ENCODE results near the gene TNFRSF18. TPM values are rescaled to one million over a fixed set of nuclear protein-coding genes. Genes with fewer than 3 reads are reported as not detected.

The TNFRSF18 gene
- polyA plus RNA-seq, 2 donors = 1.9 to 4.3 TPM

DNA sequence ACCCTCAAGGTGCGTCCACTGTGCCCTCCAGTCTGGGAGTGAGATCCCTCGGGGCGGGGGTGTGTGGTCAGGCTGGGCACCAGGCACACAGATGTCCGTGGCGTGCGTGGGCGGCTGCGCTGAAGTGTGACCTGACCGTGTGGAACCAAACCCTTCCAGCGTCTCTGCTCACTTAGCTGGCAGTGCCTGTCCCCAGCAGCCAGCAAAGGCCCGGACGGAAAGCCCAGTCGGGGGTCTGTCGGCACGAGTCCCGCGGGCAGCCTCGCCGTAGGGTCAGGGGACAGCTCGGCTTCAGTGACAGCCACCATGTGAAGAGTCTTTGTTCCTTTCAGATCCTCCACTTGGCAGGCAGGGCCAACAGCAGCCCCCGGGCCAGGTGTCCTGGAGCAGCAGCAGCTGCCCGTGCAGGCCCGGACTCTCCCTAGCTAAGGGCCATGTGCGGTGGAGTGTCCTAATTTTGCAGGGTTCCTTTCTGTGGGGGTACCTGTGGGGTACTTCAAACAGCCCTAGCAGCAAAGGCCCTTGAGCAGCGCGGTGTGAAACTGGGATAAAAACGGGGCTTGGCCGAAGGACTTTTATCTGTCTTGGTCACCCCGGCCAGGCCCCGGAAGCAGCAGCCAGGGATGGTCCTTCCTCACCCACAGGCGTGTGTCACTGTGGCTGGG is 21.2 kb downstream of the TNFRSF18 start:
- Histone ChIP-seq H3K27ac (ENCODE audit: low read depth in 2 of 2, low read length in 1 of 2) (no peak overlapping the region), H3K4me1 (ENCODE audit: control insufficient read depth in 2 of 2, insufficient read depth in 2 of 2, low read length in 1 of 2) (no peaks in the 10 kb centered on the region), H3K9me3 (ENCODE audit: control insufficient read depth in 2 of 2, insufficient read depth in 1 of 2, low read depth in 1 of 2, low read length in 1 of 2) (no peaks in the 10 kb centered on the region), H3K36me3 (ENCODE audit: control insufficient read depth in 2 of 2, insufficient read depth in 2 of 2, low read length in 1 of 2) (no peaks in the 10 kb centered on the region), H3K27me3 (ENCODE audit: control insufficient read depth in 1 of 2, insufficient read depth in 2 of 2, low read length in 2 of 2) (no peaks in the 10 kb centered on the region), H3K4me3 (ENCODE audit: low read depth in 1 of 2, low read length in 2 of 2) (no peak overlapping the region)
- 85 to 90% methylated on average over 31 of the region's 31 CpGs for WGBS, 2 donors

GRCh38 chr1:1183833-1184775 is 22.3 kb downstream of the TNFRSF18 start:
- WGBS, 2 donors = 85 to 88% methylated on average over 32 to 33 of the region's 33 CpGs

GRCh38 chr1:1183221-1183747 is 23.1 kb downstream of the TNFRSF18 start:
- peaks cover 0 to 3% of the 10 kb centered on the region in 2 donors for H3K4me1 ChIP-seq (ENCODE audit: control insufficient read depth in 2 of 2, insufficient read depth in 2 of 2, low read length in 1 of 2)
- no peaks in the 10 kb centered on the region for H3K27me3 ChIP-seq (ENCODE audit: control insufficient read depth in 1 of 2, insufficient read depth in 2 of 2, low read length in 2 of 2)
- H3K36me3 ChIP-seq (ENCODE audit: control insufficient read depth in 2 of 2, insufficient read depth in 2 of 2, low read length in 1 of 2) = peaks cover 0 to 2% of the 10 kb centered on the region in 2 donors
- no peak overlapping the region for H3K4me3 ChIP-seq (ENCODE audit: low read depth in 1 of 2, low read length in 2 of 2)
- H3K27ac ChIP-seq (ENCODE audit: low read depth in 2 of 2, low read length in 1 of 2) = no peak overlapping the region
- WGBS, 2 donors = 79% methylated on average over 21 of the region's 21 CpGs
- no peaks in the 10 kb centered on the region for H3K9me3 ChIP-seq (ENCODE audit: control insufficient read depth in 2 of 2, insufficient read depth in 1 of 2, low read depth in 1 of 2, low read length in 1 of 2)

More at GRCh38 chr1:1183833-1184775, 22.3 kb downstream of the TNFRSF18 start:
- H3K4me3 ChIP-seq (ENCODE audit: low read depth in 1 of 2, low read length in 2 of 2) = no peak overlapping the region
- no peaks in the 10 kb centered on the region for H3K9me3 ChIP-seq (ENCODE audit: control insufficient read depth in 2 of 2, insufficient read depth in 1 of 2, low read depth in 1 of 2, low read length in 1 of 2)
- no peaks in the 10 kb centered on the region for H3K27me3 ChIP-seq (ENCODE audit: control insufficient read depth in 1 of 2, insufficient read depth in 2 of 2, low read length in 2 of 2)
- H3K4me1 ChIP-seq (ENCODE audit: control insufficient read depth in 2 of 2, insufficient read depth in 2 of 2, low read length in 1 of 2) = no peaks in the 10 kb centered on the region
- peaks cover 0 to 2% of the 10 kb centered on the region in 2 donors for H3K36me3 ChIP-seq (ENCODE audit: control insufficient read depth in 2 of 2, insufficient read depth in 2 of 2, low read length in 1 of 2)
- H3K27ac ChIP-seq (ENCODE audit: low read depth in 2 of 2, low read length in 1 of 2) = no peak overlapping the region

DNA sequence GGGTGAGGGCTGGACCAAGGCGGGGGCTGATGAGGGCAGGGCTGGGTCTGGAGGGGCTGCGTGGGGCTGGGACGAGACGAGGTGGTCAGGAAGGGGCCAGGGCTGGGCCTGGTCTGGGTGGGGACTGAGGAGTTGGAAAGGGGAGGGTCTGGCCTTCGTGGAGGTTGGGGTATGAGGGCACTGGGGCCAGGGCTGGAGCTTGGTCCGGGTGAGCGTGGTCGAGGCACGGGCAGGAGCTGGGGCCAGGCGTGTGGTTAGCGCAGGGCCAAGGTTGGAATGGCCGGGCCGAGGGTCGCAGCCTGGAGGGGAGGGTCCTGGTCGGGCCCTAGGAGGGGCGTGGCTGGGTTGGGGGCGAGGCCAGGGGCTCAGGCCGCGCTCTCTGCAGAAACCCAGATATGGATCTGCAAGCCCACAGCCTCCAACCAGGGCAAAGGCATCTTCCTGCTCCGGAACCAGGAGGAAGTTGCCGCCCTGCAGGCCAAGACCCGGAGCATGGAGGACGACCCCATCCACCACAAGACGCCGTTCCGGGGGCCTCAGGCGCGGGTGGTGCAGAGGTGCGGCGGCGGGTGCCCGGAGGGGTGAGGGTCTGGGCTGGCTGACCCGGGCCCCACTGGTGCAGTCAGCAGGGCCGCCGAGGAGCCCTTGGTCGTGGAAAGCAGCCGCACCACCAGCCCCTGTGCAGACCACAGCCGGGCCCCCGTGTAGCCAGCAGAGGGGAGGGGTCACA is 23.7 kb downstream of the TNFRSF18 start:
- peaks cover 0 to 2% of the 10 kb centered on the region in 2 donors for H3K36me3 ChIP-seq (ENCODE audit: control insufficient read depth in 2 of 2, insufficient read depth in 2 of 2, low read length in 1 of 2)
- H3K9me3 ChIP-seq (ENCODE audit: control insufficient read depth in 2 of 2, insufficient read depth in 1 of 2, low read depth in 1 of 2, low read length in 1 of 2) = no peaks in the 10 kb centered on the region
- 67 to 71% methylated on average over 28 to 39 of the region's 39 CpGs for WGBS, 2 donors
- H3K27me3 ChIP-seq (ENCODE audit: control insufficient read depth in 1 of 2, insufficient read depth in 2 of 2, low read length in 2 of 2) = no peaks in the 10 kb centered on the region
- H3K4me1 ChIP-seq (ENCODE audit: control insufficient read depth in 2 of 2, insufficient read depth in 2 of 2, low read length in 1 of 2) = peaks cover 0 to 3% of the 10 kb centered on the region in 2 donors
- H3K4me3 ChIP-seq (ENCODE audit: low read depth in 1 of 2, low read length in 2 of 2) = no peak overlapping the region
- H3K27ac ChIP-seq (ENCODE audit: low read depth in 2 of 2, low read length in 1 of 2) = no peak overlapping the region

- H3K9me3 ChIP-seq (ENCODE audit: control insufficient read depth in 2 of 2, insufficient read depth in 1 of 2, low read depth in 1 of 2, low read length in 1 of 2) = no peaks in the 10 kb centered on the region
- no peaks in the 10 kb centered on the region for H3K27me3 ChIP-seq (ENCODE audit: control insufficient read depth in 1 of 2, insufficient read depth in 2 of 2, low read length in 2 of 2)
- no peak overlapping the region for H3K4me3 ChIP-seq (ENCODE audit: low read depth in 1 of 2, low read length in 2 of 2)
- no peak overlapping the region for H3K27ac ChIP-seq (ENCODE audit: low read depth in 2 of 2, low read length in 1 of 2)
- H3K4me1 ChIP-seq (ENCODE audit: control insufficient read depth in 2 of 2, insufficient read depth in 2 of 2, low read length in 1 of 2) = peaks cover 0 to 3% of the 10 kb centered on the region in 2 donors
- H3K36me3 ChIP-seq (ENCODE audit: control insufficient read depth in 2 of 2, insufficient read depth in 2 of 2, low read length in 1 of 2) = peaks cover 0 to 2% of the 10 kb centered on the region in 2 donors
- WGBS, 2 donors = 75 to 76% methylated on average over 21 of the region's 21 CpGs
Observed at GRCh38 chr1:1181938-1182410, 24.4 kb downstream of the TNFRSF18 start.

DNA sequence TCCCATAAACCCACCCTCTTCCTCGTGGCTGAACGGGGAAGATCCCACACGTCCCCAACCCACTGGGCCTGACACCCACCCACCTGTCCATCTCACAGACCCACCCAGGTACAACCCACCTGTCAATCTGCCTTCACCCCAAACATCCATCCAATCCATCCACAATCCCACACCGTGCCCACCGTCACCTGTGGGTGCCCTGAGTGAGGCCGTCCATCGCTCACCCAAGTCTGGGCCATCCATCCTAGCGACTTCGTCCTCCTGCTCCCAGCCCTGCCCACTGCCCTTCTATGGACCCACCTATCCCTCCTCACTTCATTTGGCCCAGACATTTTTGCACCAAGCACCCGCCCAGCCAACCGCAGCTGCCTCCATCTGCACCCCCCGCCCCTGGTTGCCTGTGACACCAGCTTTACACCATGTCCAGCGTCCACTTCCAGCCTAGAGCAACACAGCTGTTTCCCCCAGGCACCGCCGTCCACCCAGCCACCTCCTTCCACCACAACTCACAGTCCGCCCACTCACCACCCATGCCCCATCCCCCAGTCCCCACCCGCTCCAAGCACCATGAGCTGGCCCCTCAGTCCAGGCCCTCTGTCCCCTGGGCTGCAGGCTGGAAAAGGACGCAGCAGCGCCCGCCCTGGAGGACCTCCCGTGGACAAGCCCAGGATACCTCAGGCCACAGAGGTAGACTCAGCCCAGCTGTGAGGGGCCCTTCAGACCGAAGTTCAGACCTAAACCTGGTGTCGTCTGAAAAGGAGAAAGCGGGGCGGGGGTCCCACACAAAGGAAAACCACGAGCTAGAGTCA is 25.1 kb downstream of the TNFRSF18 start:
- peaks cover 0 to 2% of the 10 kb centered on the region in 2 donors for H3K36me3 ChIP-seq (ENCODE audit: control insufficient read depth in 2 of 2, insufficient read depth in 2 of 2, low read length in 1 of 2)
- no peaks in the 10 kb centered on the region for H3K27me3 ChIP-seq (ENCODE audit: control insufficient read depth in 1 of 2, insufficient read depth in 2 of 2, low read length in 2 of 2)
- WGBS, 2 donors = 87 to 91% methylated on average over 26 of the region's 26 CpGs
- no peak overlapping the region for H3K4me3 ChIP-seq (ENCODE audit: low read depth in 1 of 2, low read length in 2 of 2)
- no peaks in the 10 kb centered on the region for H3K9me3 ChIP-seq (ENCODE audit: control insufficient read depth in 2 of 2, insufficient read depth in 1 of 2, low read depth in 1 of 2, low read length in 1 of 2)
- H3K27ac ChIP-seq (ENCODE audit: low read depth in 2 of 2, low read length in 1 of 2) = no peak overlapping the region
- H3K4me1 ChIP-seq (ENCODE audit: control insufficient read depth in 2 of 2, insufficient read depth in 2 of 2, low read length in 1 of 2) = peaks cover 0 to 3% of the 10 kb centered on the region in 2 donors

DNA sequence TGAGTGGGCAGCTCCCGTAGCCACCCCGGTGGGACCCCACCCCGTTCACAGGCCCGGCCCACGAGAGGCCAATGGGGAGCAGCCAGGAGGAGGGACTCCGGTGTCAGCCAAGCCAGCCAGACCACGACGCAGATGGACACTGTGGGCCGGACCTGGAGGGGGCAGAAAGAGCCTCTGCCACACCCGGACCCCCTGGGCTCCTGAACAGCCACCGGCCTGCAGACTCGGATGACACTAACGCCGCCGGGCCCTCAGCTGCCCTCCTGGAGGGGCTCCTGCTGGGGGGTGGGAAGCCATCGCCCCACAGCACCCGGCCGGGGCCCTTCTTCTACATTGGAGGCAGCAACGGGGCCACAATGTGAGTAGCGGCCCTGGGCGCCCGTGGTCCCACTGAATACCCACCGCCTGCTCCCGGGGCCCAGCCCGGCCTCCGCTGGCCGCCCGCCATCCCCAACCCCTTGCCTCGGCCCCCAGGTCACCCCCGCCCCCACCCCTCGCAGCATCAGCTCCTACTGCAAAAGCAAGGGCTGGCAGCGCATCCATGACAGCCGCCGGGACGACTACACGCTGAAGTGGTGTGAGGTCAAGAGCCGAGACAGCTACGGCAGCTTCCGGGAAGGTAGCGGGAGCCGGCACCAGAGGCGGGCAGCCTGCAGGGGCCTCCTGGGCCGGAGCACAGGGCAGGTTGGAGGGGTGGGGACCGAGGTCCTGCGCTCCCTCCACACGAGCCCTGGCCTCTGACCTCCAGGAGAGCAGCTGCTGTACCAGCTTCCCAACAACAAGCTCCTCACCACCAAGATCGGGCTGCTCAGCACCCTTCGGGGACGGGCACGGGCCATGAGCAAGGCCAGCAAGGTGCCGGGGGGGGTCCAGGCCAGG is 26.2 kb downstream of the TNFRSF18 start:
- WGBS, 2 donors = 83 to 84% methylated on average over 43 to 51 of the region's 51 CpGs
- no peak overlapping the region for H3K4me3 ChIP-seq (ENCODE audit: low read depth in 1 of 2, low read length in 2 of 2)
- peaks cover 0 to 8% of the 10 kb centered on the region in 2 donors for H3K36me3 ChIP-seq (ENCODE audit: control insufficient read depth in 2 of 2, insufficient read depth in 2 of 2, low read length in 1 of 2)
- H3K9me3 ChIP-seq (ENCODE audit: control insufficient read depth in 2 of 2, insufficient read depth in 1 of 2, low read depth in 1 of 2, low read length in 1 of 2) = peaks cover 0 to 2% of the 10 kb centered on the region in 2 donors
- H3K4me1 ChIP-seq (ENCODE audit: control insufficient read depth in 2 of 2, insufficient read depth in 2 of 2, low read length in 1 of 2) = peaks cover 2 to 3% of the 10 kb centered on the region in 2 donors
- H3K27me3 ChIP-seq (ENCODE audit: control insufficient read depth in 1 of 2, insufficient read depth in 2 of 2, low read length in 2 of 2) = no peaks in the 10 kb centered on the region
- no peak overlapping the region for H3K27ac ChIP-seq (ENCODE audit: low read depth in 2 of 2, low read length in 1 of 2)

DNA sequence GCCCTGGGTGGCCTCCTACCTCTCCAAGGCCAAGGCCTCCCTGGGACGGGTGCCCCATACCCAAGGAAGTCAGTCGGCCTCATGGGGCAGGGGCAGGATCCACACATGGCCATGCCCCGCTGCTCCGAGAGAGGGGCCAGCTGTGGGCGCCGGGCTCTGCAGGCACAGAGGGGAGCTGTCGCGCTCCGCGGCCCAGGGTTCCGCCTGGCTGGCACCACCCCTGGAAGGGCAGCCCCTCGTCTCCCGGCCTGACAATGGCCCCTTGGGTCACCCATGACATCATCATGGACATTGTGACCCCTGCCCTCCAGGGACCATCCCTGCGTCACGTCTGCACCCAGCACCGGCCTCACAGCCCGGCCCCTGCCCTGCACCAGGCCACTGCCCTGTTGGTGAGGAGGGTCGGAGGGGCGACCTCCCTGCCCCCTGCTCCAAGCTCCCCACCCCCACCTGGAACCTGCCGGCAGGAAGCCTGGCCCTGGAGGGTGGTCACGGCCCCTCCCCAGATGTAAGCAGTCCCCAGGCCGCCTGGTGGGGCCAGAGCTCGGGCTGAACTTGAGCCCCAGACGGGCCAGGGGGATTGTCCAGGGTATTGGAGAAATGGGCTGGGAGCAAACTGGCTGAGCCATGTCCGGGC is 26.9 kb downstream of the TNFRSF18 start:
- Histone ChIP-seq H3K27ac (ENCODE audit: low read depth in 2 of 2, low read length in 1 of 2) (no peak overlapping the region), H3K36me3 (ENCODE audit: control insufficient read depth in 2 of 2, insufficient read depth in 2 of 2, low read length in 1 of 2) (peaks cover 0 to 8% of the 10 kb centered on the region in 2 donors)
- 83 to 84% methylated on average over 22 to 25 of the region's 25 CpGs for WGBS, 2 donors

More for the DNA sequence above, 26.9 kb downstream of the TNFRSF18 start:
- Histone ChIP-seq H3K9me3 (ENCODE audit: control insufficient read depth in 2 of 2, insufficient read depth in 1 of 2, low read depth in 1 of 2, low read length in 1 of 2) (peaks cover 0 to 2% of the 10 kb centered on the region in 2 donors), H3K4me3 (ENCODE audit: low read depth in 1 of 2, low read length in 2 of 2) (no peak overlapping the region), H3K4me1 (ENCODE audit: control insufficient read depth in 2 of 2, insufficient read depth in 2 of 2, low read length in 1 of 2) (peaks cover 2 to 3% of the 10 kb centered on the region in 2 donors), H3K27me3 (ENCODE audit: control insufficient read depth in 1 of 2, insufficient read depth in 2 of 2, low read length in 2 of 2) (no peaks in the 10 kb centered on the region)

Measured in esophagus (tissue), 2 donors.